Smooth muscle cell (in vitro differentiated cells): ENCODE data around the gene NKD1. TPM values are rescaled to one million over a fixed set of nuclear protein-coding genes. Genes with fewer than 3 reads are reported as not detected.

Source experiments
- DNase-seq: peaks from one replicate; lab custom pipeline; 2025; ENCODE audit not compliant: unreplicated experiment; lab: John Stamatoyannopoulos, UW
- H2AFZ ChIP-seq: fragments of 200-600 bp; sonication (generic); 2 replicates; pipeline ENCODE4 v1.6.0; 2016; ENCODE audit warnings: antibody characterized with exemption, low read depth, mild to moderate bottlenecking
- H3F3A ChIP-seq: fragments of 200-600 bp; sonication (generic); 2 replicates; pipeline ENCODE4 v1.6.0; 2017; ENCODE audit warnings: antibody characterized with exemption, low read depth
- H3K27ac ChIP-seq: fragments of 200-600 bp; sonication (generic); 2 replicates; pipeline ENCODE4 v1.5.1; 2016; ENCODE audit warnings: low read depth, mild to moderate bottlenecking
- H3K27me3 ChIP-seq: fragments of 200-600 bp; sonication (generic); 2 replicates; pipeline ENCODE4 v1.6.1; 2016; ENCODE audit warnings: low read depth, mild to moderate bottlenecking
- H3K36me3 ChIP-seq: fragments of 200-600 bp; sonication (generic); 2 replicates; pipeline ENCODE4 v1.5.1; 2016; ENCODE audit warnings: low read depth
- H3K4me1 ChIP-seq: fragments of 200-600 bp; sonication (generic); 2 replicates; pipeline ENCODE4 v1.5.1; 2016; ENCODE audit warnings: low read depth
- H3K4me2 ChIP-seq: fragments of 200-600 bp; sonication (generic); 2 replicates; pipeline ENCODE4 v1.6.0; 2016; ENCODE audit warnings: mild to moderate bottlenecking
- H3K4me3 ChIP-seq: fragments of 200-600 bp; sonication (generic); 2 replicates; pipeline ENCODE4 v1.5.1; 2016; ENCODE audit warnings: mild to moderate bottlenecking
- H3K79me2 ChIP-seq: fragments of 200-600 bp; sonication (generic); 2 replicates; pipeline ENCODE4 v1.6.0; 2016; ENCODE audit warnings: low read depth, mild to moderate bottlenecking
- H3K9ac ChIP-seq: fragments of 200-600 bp; sonication (generic); 2 replicates; pipeline ENCODE4 v1.6.0; 2016; ENCODE audit warnings: low read depth
- H3K9me3 ChIP-seq: fragments of 200-600 bp; sonication (generic); replicated peaks from 2 replicates; pipeline ENCODE4 v1.5.1; 2016; ENCODE audit warnings: low read depth
- H4K20me1 ChIP-seq: fragments of 200-600 bp; sonication (generic); 2 replicates; pipeline ENCODE4 v1.6.0; 2016; ENCODE audit warnings: low read depth
- CTCF ChIP-seq: fragments of 200-600 bp; sonication (generic); IDR thresholded peaks from 2 replicates; pipeline ENCODE4 v1.5.1; 2017; ENCODE audit warnings: borderline replicate concordance, mild to moderate bottlenecking, antibody characterized with exemption; ENCODE audit not compliant: insufficient read depth, poor library complexity, severe bottlenecking
- WGBS: methylation state at CpG from one replicate; pipeline ENCODE4 v1.1.7; 2016; ENCODE audit warnings: low lambda C conversion rate; 5-methylcytosine and 5-hydroxymethylcytosine counted together
- polyA plus RNA-seq: library from polyadenylated mRNA; unstranded; fragments of >200 nt; fragmentation: Nextera tagmentation; extraction: Ambion mirVana; gene quantifications from 2 replicates; pipeline ENCODE4 v1.2.1, GENCODE V29; 2016
- total RNA-seq: library from RNA; depleted of rRNA; stranded (reverse); fragments of >200 nt; gene quantifications from 2 replicates; pipeline ENCODE4 v1.2.3, GENCODE V29; 2014

The NKD1 gene
- total and polyA plus RNA-seq, 2 experiments from 2014 or later: 4.5 to 18.8 TPM

- Histone ChIP-seq H3K9me3 (no peaks in the 10 kb centered on the region), H3K9ac (no peak overlapping the region), H4K20me1 (no peaks in the 10 kb centered on the region), H3K79me2 (no peaks in the 10 kb centered on the region), H3K27ac (no peak overlapping the region), H3F3A (no peaks in the 10 kb centered on the region), H3K4me3 (no peak overlapping the region), H3K27me3 (no peaks in the 10 kb centered on the region), H2AFZ (no peak overlapping the region), H3K4me2 (no peak overlapping the region), H3K4me1 (no peaks in the 10 kb centered on the region), H3K36me3 (no peaks in the 10 kb centered on the region)
- 95% methylated on average over 6 of the region's 6 CpGs for WGBS
- DNase-seq: no peak
- no peak for TF ChIP-seq CTCF
These were observed 15.6 kb upstream of the NKD1 start for GRCh38 chr16:50532576-50532975.

- no peaks in the 10 kb centered on the region for H3K79me2 ChIP-seq
- no peaks in the 10 kb centered on the region for H3K9me3 ChIP-seq
- no peaks in the 10 kb centered on the region for H3F3A ChIP-seq
- no peak overlapping the region for H3K27ac ChIP-seq
- no peak overlapping the region for H3K4me2 ChIP-seq
- 92% methylated on average over 4 of the region's 4 CpGs for WGBS
- H4K20me1 ChIP-seq: no peaks in the 10 kb centered on the region
- no peak for DNase-seq
- no peaks in the 10 kb centered on the region for H3K27me3 ChIP-seq
- H2AFZ ChIP-seq: no peak overlapping the region
- no peak overlapping the region for H3K9ac ChIP-seq
- H3K4me3 ChIP-seq: no peak overlapping the region
- H3K4me1 ChIP-seq: no peaks in the 10 kb centered on the region
- TF ChIP-seq CTCF: no peak
- no peaks in the 10 kb centered on the region for H3K36me3 ChIP-seq
These were observed 14.9 kb upstream of the NKD1 start for GRCh38 chr16:50533317-50533716.

GRCh38 chr16:50534091-50534490 lies 14.1 kb upstream of the NKD1 start:
- Histone ChIP-seq H3F3A (no peaks in the 10 kb centered on the region), H4K20me1 (no peaks in the 10 kb centered on the region), H3K9me3 (no peaks in the 10 kb centered on the region), H3K4me3 (no peak overlapping the region), H3K4me1 (peaks cover under 1% of the 10 kb centered on the region), H2AFZ (no peak overlapping the region), H3K27me3 (no peaks in the 10 kb centered on the region), H3K4me2 (no peak overlapping the region), H3K79me2 (no peaks in the 10 kb centered on the region), H3K36me3 (no peaks in the 10 kb centered on the region), H3K27ac (no peak overlapping the region), H3K9ac (no peak overlapping the region)
- 95% methylated on average over 4 of the region's 4 CpGs for WGBS
- DNase-seq: no peak
- no peak for TF ChIP-seq CTCF

GRCh38 chr16:50534556-50534955 lies 13.6 kb upstream of the NKD1 start:
- Histone ChIP-seq H3K4me2 (no peak overlapping the region), H4K20me1 (no peaks in the 10 kb centered on the region), H3K4me3 (no peak overlapping the region), H3K4me1 (peaks cover 5% of the 10 kb centered on the region), H2AFZ (no peak overlapping the region), H3K27me3 (no peaks in the 10 kb centered on the region), H3K36me3 (no peaks in the 10 kb centered on the region), H3K27ac (no peak overlapping the region), H3K79me2 (no peaks in the 10 kb centered on the region), H3F3A (no peaks in the 10 kb centered on the region), H3K9me3 (no peaks in the 10 kb centered on the region), H3K9ac (no peak overlapping the region)
- 95% methylated on average over 10 of the region's 10 CpGs for WGBS
- TF ChIP-seq CTCF: no peak
- no peak for DNase-seq
